Pancreas (tissue), 10 donors: ENCODE results near the gene TMEM50B. TPM values are rescaled to one million over a fixed set of nuclear protein-coding genes. Genes with fewer than 3 reads are reported as not detected.
"Not testable (repeated sequence)": the region's sequence is repeated elsewhere in the genome, so short reads cannot be mapped to it uniquely, and the experiment has no call there.

Source experiments
- ATAC-seq, 4 donors: fragments of 200-7000 bp; cut with Tn5 transposase; one replicate each; pipeline versions ENCODE4 v1.8.0 to v1.9.1; 2020; ENCODE audit warnings: mild to moderate bottlenecking in 4 of 4, moderate library complexity in 4 of 4
- DNase-seq, 6 donors: peaks; one replicate each; pipeline ENCODE4 v3.0.0-alpha.2; 2020
- FAIRE-seq: peaks from 2 replicates; lab custom pipeline; 2012; peaks lifted over from hg19 to GRCh38; lab: Jason Lieb, UNC
- H3K27ac ChIP-seq, 4 donors: fragments of 200-600 bp; sonication (generic); 1 replicate in 3 of 4; 2 replicates in 1 of 4; pipeline versions ENCODE4 v1.5.0 to v1.8.0; 2020
- H3K27me3 ChIP-seq, 4 donors: fragments of 200-600 bp; one replicate each; pipeline ENCODE4 v1.8.0; 2021
- H3K36me3 ChIP-seq, 3 donors: fragments of 200-600 bp; sonication (generic) in 1 of 3; one replicate each; pipeline versions ENCODE4 v1.5.0 to v1.8.0; 2020 to 2021
- H3K4me1 ChIP-seq, 3 donors: fragments of 200-600 bp; one replicate each; pipeline ENCODE4 v1.8.0; 2021
- H3K4me3 ChIP-seq, 4 donors: fragments of 200-600 bp; sonication (generic) in 2 of 4; one replicate each; pipeline versions ENCODE4 v1.5.0 to v1.8.0; 2020 to 2021
- H3K9me3 ChIP-seq, 4 donors: fragments of 200-600 bp; one replicate each; pipeline ENCODE4 v1.8.0; 2021
- WGBS, 2 donors: extraction: QIAGEN DNeasy Blood & Tissue Kit; methylation state at CpG; one replicate each; pipeline ENCODE4 v1.1.7; 2013; 5-methylcytosine and 5-hydroxymethylcytosine counted together
- intact Hi-C, 3 donors: fragments of 100-400 bp; cut with DNase I; formaldehyde crosslinking; loops; one replicate each; pipeline versions ENCODE4 v1.11.1 to v1.14.2; 2022
- polyA plus RNA-seq, 2 donors: library from polyadenylated mRNA; stranded (reverse); fragments of 200-250 nt; gene quantifications; one replicate each; pipeline ENCODE4 v1.2.3, GENCODE V29; 2013
- total RNA-seq, 6 donors: library from RNA; stranded (reverse); fragmentation: NEBNext Ultra II Directional in 4 of 6; extraction: Animal tissue kit (Norgen Biotek cat#: 25700) in 4 of 6; gene quantifications; one replicate each; pipeline versions ENCODE4 v1.2.1 to v1.2.4, GENCODE V29; 2021 to 2023
- TF ChIP-seq, protein P1 (sequence below), 4 donors: fragments of 200-600 bp; sonication (generic) in 3 of 4; IDR thresholded peaks; one replicate each; pipeline versions ENCODE4 v1.5.0 to v1.8.0; 2021; ENCODE audit warnings: antibody characterized with exemption in 4 of 4
- donor health status: healthy with polysubstance abuse.
- donor health status: DM: no; HTN: no; CAD: no; lungs with moderate emphysema.
- donor health status: DM: no; HTN: no; CAD: no.
- donor health status: control.
- donor health status: control.
- donor health status: Bipolar disorder and iron deficiency.
- donor health status: DM: yes; HTN: yes; CAD: no.
- donor health status: DM: no; HTN: no; CAD: no.
- donor health status: DM: no; HTN: no; CAD: no.
- donor health status: DM: yes; HTN: yes; CAD: no.

TMEM50B gene
- total and polyA plus RNA-seq, 8 donors = 11.5 to 96.1 (median 19.4) TPM

- no peak overlapping the region for H3K4me3 ChIP-seq
- intact Hi-C loops = no loop called here
- peaks cover 0 to 68% (median 12%) of the 10 kb centered on the region in 3 donors for H3K36me3 ChIP-seq
- FAIRE-seq (no peak), ATAC-seq (peak in 1 of 4 donors; percentile 44), DNase-seq (no peak)
- TF ChIP-seq, protein P1, sequence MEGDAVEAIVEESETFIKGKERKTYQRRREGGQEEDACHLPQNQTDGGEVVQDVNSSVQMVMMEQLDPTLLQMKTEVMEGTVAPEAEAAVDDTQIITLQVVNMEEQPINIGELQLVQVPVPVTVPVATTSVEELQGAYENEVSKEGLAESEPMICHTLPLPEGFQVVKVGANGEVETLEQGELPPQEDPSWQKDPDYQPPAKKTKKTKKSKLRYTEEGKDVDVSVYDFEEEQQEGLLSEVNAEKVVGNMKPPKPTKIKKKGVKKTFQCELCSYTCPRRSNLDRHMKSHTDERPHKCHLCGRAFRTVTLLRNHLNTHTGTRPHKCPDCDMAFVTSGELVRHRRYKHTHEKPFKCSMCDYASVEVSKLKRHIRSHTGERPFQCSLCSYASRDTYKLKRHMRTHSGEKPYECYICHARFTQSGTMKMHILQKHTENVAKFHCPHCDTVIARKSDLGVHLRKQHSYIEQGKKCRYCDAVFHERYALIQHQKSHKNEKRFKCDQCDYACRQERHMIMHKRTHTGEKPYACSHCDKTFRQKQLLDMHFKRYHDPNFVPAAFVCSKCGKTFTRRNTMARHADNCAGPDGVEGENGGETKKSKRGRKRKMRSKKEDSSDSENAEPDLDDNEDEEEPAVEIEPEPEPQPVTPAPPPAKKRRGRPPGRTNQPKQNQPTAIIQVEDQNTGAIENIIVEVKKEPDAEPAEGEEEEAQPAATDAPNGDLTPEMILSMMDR (IDR thresholded peaks at IDR 0.05) = no peak
- H3K9me3 ChIP-seq = no peaks in the 10 kb centered on the region
- WGBS, 2 donors = 94 to 96% methylated on average over 2 of the region's 2 CpGs
- H3K27ac ChIP-seq = no peak overlapping the region
- H3K27me3 ChIP-seq = no peaks in the 10 kb centered on the region
- no peaks in the 10 kb centered on the region for H3K4me1 ChIP-seq
These were observed 34.5 kb upstream of the TMEM50B start for GRCh38 chr21:33514229-33514628.

DNA sequence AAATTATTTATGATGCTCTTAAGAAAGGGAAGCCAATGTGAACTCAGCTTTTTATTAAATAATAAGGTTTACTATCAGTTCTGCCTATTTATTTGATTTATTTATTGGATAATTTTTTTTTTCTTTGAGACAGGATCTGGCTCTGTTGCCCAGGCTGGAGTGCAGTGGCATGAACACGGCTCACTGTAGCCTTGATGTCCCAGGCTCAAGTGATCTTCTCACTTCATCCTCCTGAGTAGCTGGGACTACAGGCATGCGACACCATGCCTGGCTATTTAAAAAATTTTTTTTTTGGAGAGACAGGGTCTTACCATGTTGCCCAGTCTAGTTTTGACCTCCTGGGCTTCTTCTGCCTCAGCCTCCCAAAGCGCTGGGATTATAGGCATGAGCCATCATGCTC lies 32.7 kb upstream of the TMEM50B start:
- Histone ChIP-seq H3K4me3 (no peak overlapping the region), H3K27ac (no peak overlapping the region), H3K9me3 (no peaks in the 10 kb centered on the region), H3K27me3 (no peaks in the 10 kb centered on the region), H3K4me1 (no peaks in the 10 kb centered on the region), H3K36me3 (peaks cover 0 to 66% (median 17%) of the 10 kb centered on the region in 3 donors)
- DNase-seq (no peak), FAIRE-seq (no peak), ATAC-seq (no peak)
- 98 to 99% methylated on average over 3 of the region's 3 CpGs for WGBS, 2 donors
- TF ChIP-seq, protein P1 (IDR thresholded peaks at IDR 0.05) = no peak
- intact Hi-C loops = no loop called here

- TF ChIP-seq, protein P1 (IDR thresholded peaks at IDR 0.05) = no peak
- intact Hi-C loops = no loop called here
- Histone ChIP-seq H3K36me3 (peaks cover 0 to 64% (median 14%) of the 10 kb centered on the region in 3 donors), H3K27me3 (no peaks in the 10 kb centered on the region), H3K4me3 (no peak overlapping the region), H3K9me3 (no peaks in the 10 kb centered on the region), H3K4me1 (no peaks in the 10 kb centered on the region), H3K27ac (no peak overlapping the region)
- 94 to 98% methylated on average over 4 of the region's 4 CpGs for WGBS, 2 donors
- ATAC-seq (no peak), FAIRE-seq (no peak), DNase-seq (no peak)
These were observed 31.9 kb upstream of the TMEM50B start for GRCh38 chr21:33511639-33512038.

DNA sequence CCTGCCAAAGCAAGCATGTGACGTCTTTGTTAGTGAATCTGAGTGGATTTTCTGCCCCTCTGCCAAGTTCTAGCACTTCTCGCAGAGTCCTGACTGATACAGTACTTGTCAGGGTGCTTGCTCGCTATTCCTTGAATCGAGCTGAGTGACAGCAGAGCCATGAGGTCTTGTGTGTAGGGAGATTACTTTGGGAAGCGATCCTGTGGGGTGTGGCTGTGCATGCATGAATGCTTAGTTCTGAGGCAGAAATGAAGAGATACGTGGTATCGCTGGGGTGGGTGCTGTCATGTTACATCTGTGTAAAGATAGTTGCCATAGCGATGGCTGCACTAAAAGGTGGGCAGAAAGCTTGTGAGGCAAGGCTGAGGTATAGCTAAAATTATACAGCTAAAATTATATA lies 31.1 kb upstream of the TMEM50B start:
- no peak overlapping the region for H3K27ac ChIP-seq
- no peaks in the 10 kb centered on the region for H3K27me3 ChIP-seq
- ATAC-seq = no peak
- no peaks in the 10 kb centered on the region for H3K9me3 ChIP-seq
- FAIRE-seq = no peak
- TF ChIP-seq, protein P1 (IDR thresholded peaks at IDR 0.05) = no peak
- 94% methylated on average over 8 of the region's 8 CpGs for WGBS, 2 donors
- H3K4me3 ChIP-seq = no peak overlapping the region
- H3K4me1 ChIP-seq = no peaks in the 10 kb centered on the region
- H3K36me3 ChIP-seq = peaks cover 0 to 60% (median 13%) of the 10 kb centered on the region in 3 donors
- DNase-seq = no peak
- intact Hi-C loops = no loop called here

GRCh38 chr21:33507003-33507402 lies 27.2 kb upstream of the TMEM50B start:
- H3K4me1 ChIP-seq, H3K9me3 ChIP-seq, DNase-seq, intact Hi-C loops, H3K27me3 ChIP-seq, ATAC-seq, H3K4me3 ChIP-seq, H3K27ac ChIP-seq, FAIRE-seq: not testable (repeated sequence)
- H3K36me3 ChIP-seq = peaks cover 0 to 38% (median 10%) of the 10 kb centered on the region in 3 donors
- 97% methylated on average over 1 of the region's 1 CpG for WGBS, 2 donors
